Left colon (tissue), 2 donors: ENCODE measurements around the gene USP25. TPM values are rescaled to one million over a fixed set of nuclear protein-coding genes. Genes with fewer than 3 reads are reported as not detected.

Source experiments
- ATAC-seq: fragments of 200-7000 bp; cut with Tn5 transposase; one replicate; pipeline ENCODE4 v1.9.1; 2020; ENCODE audit warnings: mild to moderate bottlenecking, moderate library complexity
- DNase-seq, 2 donors: peaks; one replicate each; pipeline ENCODE4 v3.0.0-alpha.2; 2020
- intact Hi-C, 2 donors: fragments of 100-400 bp; cut with DNase I in 1 of 2; cut with micrococcal nuclease in 1 of 2; formaldehyde crosslinking; loops; one replicate each; pipeline versions ENCODE4 v1.11.2 to v1.14.0; 2022; cut with DNase I, micrococcal nuclease
- total RNA-seq, 2 donors: library from RNA; stranded (reverse); fragmentation: NEBNext Ultra II Directional; extraction: Animal tissue kit (Norgen Biotek cat#: 25700); gene quantifications; one replicate each; pipeline ENCODE4 v1.2.1, GENCODE V29; 2021
- donor health status: DM: no; HTN: no; CAD: no.
- donor health status: DM: yes; HTN: yes; CAD: no.

USP25 gene
- total RNA-seq, 2 donors from 2014 or later: 33.8 to 38.9 TPM

DNA sequence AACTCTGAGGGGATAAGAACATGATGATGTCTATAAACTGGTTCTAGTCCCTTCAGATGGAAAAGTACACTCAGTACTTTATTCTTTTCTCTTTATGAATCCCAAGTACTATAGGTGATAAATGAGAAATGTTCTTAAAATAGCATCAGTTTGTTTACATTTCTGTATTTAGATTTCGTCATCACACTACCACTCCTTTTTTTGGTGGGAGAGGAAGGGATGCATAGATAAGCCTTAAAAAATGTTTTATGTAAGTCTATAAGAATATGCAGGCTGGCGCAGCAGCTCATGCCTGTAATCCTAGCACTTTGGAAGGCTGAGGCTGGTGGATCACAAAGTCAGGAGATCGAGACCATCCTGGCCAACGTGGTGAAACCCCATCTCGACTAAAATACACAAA lies 144.8 kb downstream of the USP25 start:
- intact Hi-C loops: no loop called here
- ATAC-seq (peak; percentile 40), DNase-seq (no peak)

- ATAC-seq (no peak), DNase-seq (no peak)
- intact Hi-C loops: no loop called here
These were observed 145.5 kb downstream of the USP25 start for GRCh38 chr21:15875286-15875685.

DNA sequence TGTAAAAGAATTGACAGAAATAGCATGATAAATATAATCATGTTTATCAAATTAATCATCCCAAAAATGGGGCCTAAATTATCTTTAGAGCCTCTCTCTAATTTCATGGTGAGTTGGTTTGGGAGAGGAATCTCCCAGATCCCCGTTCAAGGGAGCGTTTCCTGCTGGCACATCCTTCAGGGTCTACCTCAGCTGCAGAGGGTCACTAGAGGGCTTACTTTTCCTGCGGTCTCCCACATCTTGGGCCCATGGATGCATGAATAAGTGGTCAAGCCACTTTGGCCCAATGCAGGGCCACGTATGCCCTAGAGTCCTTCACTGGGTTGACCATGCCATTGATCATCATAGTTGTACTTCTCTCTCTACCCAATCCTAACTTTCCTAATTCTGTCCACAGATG lies 164.1 kb downstream of the USP25 start:
- ATAC-seq (no peak), DNase-seq (no peak)
- intact Hi-C loops: loop anchor here in 1 of 2 donors (10.0 kb wide), 1 partner anchor 431 kb away; no protein-coding TSS in a partner anchor

DNA sequence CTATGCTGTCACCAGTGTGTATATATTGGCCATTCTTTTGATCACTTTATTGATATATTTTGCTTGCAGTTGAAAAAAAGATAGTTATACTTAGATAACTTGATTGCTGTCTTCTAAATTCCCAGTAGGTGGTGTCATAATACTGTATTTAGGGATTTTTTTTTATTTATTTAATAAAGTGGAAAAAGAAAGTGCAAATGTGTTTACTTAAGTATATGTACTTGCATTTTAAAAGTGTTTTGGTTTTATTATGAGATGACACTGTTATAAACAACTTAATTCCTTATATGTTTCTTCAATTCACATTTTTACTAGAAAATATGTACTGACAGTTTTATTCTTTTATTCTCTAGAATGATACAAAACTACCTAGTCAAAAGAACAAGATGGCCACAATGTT lies 164.8 kb downstream of the USP25 start:
- ATAC-seq (no peak), DNase-seq (no peak)
- intact Hi-C loops: loop anchor here in 1 of 2 donors (10.0 kb wide), 1 partner anchor 430 kb away; no protein-coding TSS in a partner anchor

DNA sequence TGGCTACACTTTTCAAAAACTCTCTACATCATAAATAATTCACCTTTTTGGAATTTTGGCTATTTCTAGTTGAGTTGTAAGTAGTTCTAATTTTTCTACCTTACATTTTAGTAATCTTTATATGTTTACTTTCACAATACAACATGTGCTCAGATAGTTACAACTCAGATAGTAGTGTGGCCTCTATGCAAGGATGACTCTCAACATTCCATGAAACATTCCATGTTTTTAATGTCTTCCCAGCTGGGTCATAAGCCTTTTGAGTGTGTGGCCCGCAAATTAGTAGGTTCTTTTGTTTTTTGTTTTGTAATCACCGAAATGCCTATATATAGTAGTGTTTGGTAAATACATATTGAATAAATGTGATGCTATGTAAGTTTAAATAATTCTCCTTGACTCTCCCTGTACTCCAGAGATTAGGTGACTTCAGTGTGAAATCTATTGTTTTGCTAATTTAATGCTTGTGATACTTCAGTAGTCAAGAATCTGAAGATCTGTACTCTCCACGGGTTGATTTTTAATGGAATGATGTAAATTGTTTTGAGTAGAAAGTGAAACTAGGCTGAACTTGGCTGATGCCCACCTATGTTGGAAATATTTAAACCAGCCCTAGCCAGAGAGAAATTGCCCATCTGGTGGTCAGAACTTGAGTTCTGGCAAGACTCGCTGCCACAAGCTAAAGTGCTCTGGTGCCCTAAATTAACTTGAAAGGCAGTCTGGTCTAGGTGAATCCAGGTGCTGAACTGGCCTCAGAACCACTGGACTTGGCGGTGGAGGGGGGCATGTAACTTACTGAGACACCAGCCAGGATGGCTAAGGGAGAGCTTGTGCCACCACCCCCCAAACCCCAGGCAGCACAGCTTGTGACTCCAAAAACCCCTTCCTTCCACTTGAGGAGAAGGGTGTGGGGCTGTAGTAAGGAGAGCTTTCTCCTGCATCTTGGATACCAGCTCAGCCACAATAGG lies 165.6 kb downstream of the USP25 start:
- ATAC-seq (no peak), DNase-seq (no peak)
- intact Hi-C loops: loop anchor here in 1 of 2 donors (10.0 kb wide), 1 partner anchor 429 kb away; no protein-coding TSS in a partner anchor

GRCh38 chr21:15896501-15896900 lies 166.7 kb downstream of the USP25 start:
- DNase-seq (no peak), ATAC-seq (no peak)
- intact Hi-C loops: loop anchor here in 1 of 2 donors (10.0 kb wide), 1 partner anchor 428 kb away; no protein-coding TSS in a partner anchor

DNA sequence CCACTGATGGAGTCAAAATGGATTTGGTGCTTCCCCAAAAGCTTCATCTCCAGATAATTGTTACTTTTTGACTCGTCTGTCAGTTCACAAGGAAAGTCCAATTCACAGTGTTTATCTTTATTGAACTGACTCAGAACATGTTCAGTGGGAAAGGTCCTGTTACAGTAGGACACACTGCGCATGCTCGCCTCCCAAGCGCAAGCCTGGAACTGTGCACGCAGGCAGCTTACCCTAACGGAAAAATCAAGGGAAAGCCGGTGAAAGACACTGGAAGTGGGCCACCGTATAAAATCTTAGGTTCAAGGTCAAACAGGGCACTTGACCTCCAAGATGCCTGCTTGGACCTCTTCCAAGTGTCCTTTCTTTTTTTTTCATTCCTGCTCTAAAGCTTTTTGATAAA lies 174.6 kb downstream of the USP25 start:
- intact Hi-C loops: no loop called here
- ATAC-seq: no peak
- DNase-seq: no peak

DNA sequence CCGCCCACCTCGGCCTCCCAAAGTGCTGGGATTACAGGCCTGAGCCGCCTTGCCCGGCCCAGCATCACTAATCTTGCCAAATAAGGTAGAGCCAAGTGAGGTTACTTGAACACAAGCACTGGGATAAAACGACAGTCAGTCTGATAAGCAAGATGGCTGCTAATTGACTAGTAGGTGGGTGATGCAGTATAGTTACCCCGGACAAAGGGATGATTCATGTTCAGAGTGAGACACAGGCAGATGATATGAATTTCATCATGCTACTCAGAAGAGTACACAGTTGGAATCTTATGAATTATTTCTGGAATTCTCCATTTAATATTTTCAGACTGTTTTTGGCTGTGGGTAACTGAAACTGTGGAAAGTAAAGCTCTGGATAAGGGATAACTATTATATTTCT lies 178.4 kb downstream of the USP25 start:
- intact Hi-C loops: no loop called here
- DNase-seq: no peak
- ATAC-seq: no peak

- DNase-seq (no peak), ATAC-seq (no peak)
- intact Hi-C loops: no loop called here
These were observed 198.4 kb downstream of the USP25 start for GRCh38 chr21:15928196-15928595.

- no peak for DNase-seq
- no peak for ATAC-seq
- intact Hi-C loops: no loop called here
These were observed 199.1 kb downstream of the USP25 start for GRCh38 chr21:15928686-15929425.

- ATAC-seq (no peak), DNase-seq (no peak)
- intact Hi-C loops: no loop called here
These were observed 199.8 kb downstream of the USP25 start for GRCh38 chr21:15929536-15929935.
